HG02852 (cell line): ENCODE measurements around the gene WDR54.
"Not testable (repeated sequence)": the region's sequence is repeated elsewhere in the genome, so short reads cannot be mapped to it uniquely, and the experiment has no call there.

Source experiments
- ATAC-seq: cut with Tn5 transposase; IDR thresholded peaks from one replicate; pipeline ENCODE4 v1.9.1; 2021; ENCODE audit warnings: mild to moderate bottlenecking, moderate library complexity; ENCODE audit not compliant: unreplicated experiment

WDR54 gene

GRCh38 chr2:74401891-74402290, 19.6 kb upstream of the WDR54 start:
- ATAC-seq: no peak

GRCh38 chr2:74406035-74406434, 15.5 kb upstream of the WDR54 start:
- ATAC-seq: peak; percentile 78

GRCh38 chr2:74407682-74408081, 13.8 kb upstream of the WDR54 start:
- no peak for ATAC-seq

- no peak for ATAC-seq
Observed at GRCh38 chr2:74413001-74413698, 8.4 kb upstream of the WDR54 start.

GRCh38 chr2:74414441-74414840, 7.1 kb upstream of the WDR54 start:
- ATAC-seq: no peak

- no peak for ATAC-seq
Observed at GRCh38 chr2:74414881-74415761, 6.4 kb upstream of the WDR54 start.

- ATAC-seq: no peak
Observed at GRCh38 chr2:74415762-74416395, 5.7 kb upstream of the WDR54 start.

GRCh38 chr2:74416778-74417177, 4.8 kb upstream of the WDR54 start:
- ATAC-seq: no peak

- ATAC-seq: no peak
Observed at GRCh38 chr2:74417197-74417596, 4.3 kb upstream of the WDR54 start.

- no peak for ATAC-seq
Observed at GRCh38 chr2:74417763-74418162, 3.8 kb upstream of the WDR54 start.

- no peak for ATAC-seq
Observed at GRCh38 chr2:74418312-74418711, 3.2 kb upstream of the WDR54 start.

- ATAC-seq: no peak
Observed at GRCh38 chr2:74419345-74419744, 2.2 kb upstream of the WDR54 start.

- ATAC-seq: no peak
Observed at GRCh38 chr2:74420006-74420405, 1.5 kb upstream of the WDR54 start.

- not testable (repeated sequence) for ATAC-seq
Observed at GRCh38 chr2:74420443-74421103, 957 bp upstream of the WDR54 start.

GRCh38 chr2:74423231-74424095, 1.9 kb downstream of the WDR54 start:
- ATAC-seq: no peak

- no peak for ATAC-seq
Observed at GRCh38 chr2:74424139-74424992, 2.8 kb downstream of the WDR54 start.

GRCh38 chr2:74424995-74425406, 3.5 kb downstream of the WDR54 start:
- no peak for ATAC-seq

GRCh38 chr2:74425523-74425922, 4.0 kb downstream of the WDR54 start:
- ATAC-seq: no peak

- no peak for ATAC-seq
Observed at GRCh38 chr2:74426181-74426758, 4.7 kb downstream of the WDR54 start.
